HL-60 (cell line): Measurements from ENCODE around the gene SH3RF3.

ENCODE experiments used
- GABPA ChIP-seq: IDR thresholded peaks from 2 replicates; pipeline ENCODE4 v1.6.1; 2012; ENCODE audit warnings: low read depth
- POLR2AphosphoS5 ChIP-seq: IDR thresholded peaks from 2 replicates; pipeline ENCODE4 v1.6.1; 2012; ENCODE audit warnings: low read depth
- TF ChIP-seq, protein P1 (sequence below): IDR thresholded peaks from one replicate; pipeline ENCODE4 v1.5.1; 2011; ENCODE audit warnings: low read length, control low read depth, inconsistent platforms; ENCODE audit not compliant: insufficient read depth
- TF ChIP-seq, protein P2 (sequence below): IDR thresholded peaks from 2 replicates; pipeline ENCODE4 v1.6.1; 2012; ENCODE audit warnings: low read depth; ENCODE audit not compliant: insufficient replicate concordance

DNA sequence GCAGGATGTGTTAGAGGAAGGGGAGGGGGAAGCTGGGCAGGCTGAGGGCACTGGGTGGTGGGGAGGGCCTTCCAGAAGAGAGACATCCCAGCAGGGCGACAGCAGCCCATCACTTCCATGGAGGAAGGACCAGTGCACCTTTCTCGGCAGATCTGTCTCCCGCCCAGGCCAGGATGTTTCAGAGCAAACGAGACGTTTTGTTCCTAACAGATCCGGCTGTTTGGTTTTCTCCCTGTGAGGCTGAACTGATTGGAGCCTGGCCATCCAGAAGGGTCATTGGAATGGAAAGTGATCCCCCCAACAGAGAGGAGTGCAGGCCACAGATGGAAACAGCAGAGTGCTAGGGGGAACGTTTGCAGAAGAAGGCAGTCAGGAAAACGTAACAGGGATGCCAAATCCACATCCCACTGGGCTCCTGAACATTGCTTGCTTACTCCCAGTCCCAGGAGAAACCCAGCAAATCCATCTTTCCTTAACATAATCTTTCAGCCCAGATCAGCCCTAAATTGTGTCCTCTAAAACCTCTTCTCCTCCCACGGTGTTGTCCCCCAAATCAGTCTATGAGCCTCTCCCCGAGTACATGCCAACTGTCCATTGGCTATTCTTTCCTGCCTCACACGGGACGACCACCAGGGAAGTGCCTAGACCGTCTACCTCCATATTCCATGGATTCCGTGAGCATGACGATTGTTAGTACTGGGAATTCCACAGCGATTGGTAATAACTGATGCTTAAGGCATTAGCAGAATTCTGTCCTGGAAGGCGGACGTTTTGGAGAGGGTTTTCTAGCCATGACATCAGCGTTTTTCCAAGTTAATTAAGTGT, 357.9 kb downstream of the SH3RF3 start:
- no peak for TF ChIP-seq GABPA
- TF ChIP-seq, protein P1, sequence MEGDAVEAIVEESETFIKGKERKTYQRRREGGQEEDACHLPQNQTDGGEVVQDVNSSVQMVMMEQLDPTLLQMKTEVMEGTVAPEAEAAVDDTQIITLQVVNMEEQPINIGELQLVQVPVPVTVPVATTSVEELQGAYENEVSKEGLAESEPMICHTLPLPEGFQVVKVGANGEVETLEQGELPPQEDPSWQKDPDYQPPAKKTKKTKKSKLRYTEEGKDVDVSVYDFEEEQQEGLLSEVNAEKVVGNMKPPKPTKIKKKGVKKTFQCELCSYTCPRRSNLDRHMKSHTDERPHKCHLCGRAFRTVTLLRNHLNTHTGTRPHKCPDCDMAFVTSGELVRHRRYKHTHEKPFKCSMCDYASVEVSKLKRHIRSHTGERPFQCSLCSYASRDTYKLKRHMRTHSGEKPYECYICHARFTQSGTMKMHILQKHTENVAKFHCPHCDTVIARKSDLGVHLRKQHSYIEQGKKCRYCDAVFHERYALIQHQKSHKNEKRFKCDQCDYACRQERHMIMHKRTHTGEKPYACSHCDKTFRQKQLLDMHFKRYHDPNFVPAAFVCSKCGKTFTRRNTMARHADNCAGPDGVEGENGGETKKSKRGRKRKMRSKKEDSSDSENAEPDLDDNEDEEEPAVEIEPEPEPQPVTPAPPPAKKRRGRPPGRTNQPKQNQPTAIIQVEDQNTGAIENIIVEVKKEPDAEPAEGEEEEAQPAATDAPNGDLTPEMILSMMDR, result no peak
- no peak for TF ChIP-seq POLR2AphosphoS5
- TF ChIP-seq, protein P2, sequence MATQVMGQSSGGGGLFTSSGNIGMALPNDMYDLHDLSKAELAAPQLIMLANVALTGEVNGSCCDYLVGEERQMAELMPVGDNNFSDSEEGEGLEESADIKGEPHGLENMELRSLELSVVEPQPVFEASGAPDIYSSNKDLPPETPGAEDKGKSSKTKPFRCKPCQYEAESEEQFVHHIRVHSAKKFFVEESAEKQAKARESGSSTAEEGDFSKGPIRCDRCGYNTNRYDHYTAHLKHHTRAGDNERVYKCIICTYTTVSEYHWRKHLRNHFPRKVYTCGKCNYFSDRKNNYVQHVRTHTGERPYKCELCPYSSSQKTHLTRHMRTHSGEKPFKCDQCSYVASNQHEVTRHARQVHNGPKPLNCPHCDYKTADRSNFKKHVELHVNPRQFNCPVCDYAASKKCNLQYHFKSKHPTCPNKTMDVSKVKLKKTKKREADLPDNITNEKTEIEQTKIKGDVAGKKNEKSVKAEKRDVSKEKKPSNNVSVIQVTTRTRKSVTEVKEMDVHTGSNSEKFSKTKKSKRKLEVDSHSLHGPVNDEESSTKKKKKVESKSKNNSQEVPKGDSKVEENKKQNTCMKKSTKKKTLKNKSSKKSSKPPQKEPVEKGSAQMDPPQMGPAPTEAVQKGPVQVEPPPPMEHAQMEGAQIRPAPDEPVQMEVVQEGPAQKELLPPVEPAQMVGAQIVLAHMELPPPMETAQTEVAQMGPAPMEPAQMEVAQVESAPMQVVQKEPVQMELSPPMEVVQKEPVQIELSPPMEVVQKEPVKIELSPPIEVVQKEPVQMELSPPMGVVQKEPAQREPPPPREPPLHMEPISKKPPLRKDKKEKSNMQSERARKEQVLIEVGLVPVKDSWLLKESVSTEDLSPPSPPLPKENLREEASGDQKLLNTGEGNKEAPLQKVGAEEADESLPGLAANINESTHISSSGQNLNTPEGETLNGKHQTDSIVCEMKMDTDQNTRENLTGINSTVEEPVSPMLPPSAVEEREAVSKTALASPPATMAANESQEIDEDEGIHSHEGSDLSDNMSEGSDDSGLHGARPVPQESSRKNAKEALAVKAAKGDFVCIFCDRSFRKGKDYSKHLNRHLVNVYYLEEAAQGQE, result no peak
